IMR-90 (cell line): ENCODE results near the gene SYTL2. TPM values are rescaled to one million over a fixed set of nuclear protein-coding genes. Genes with fewer than 3 reads are reported as not detected.

Experiments used
- ATAC-seq: fragments of 200-7000 bp; cut with Tn5 transposase; 2 replicates; pipeline ENCODE4 v1.9.1; 2020; ENCODE audit warnings: low read depth, mild to moderate bottlenecking, moderate library complexity
- BruUV-seq: library from RNA; stranded (reverse); fragments of 400-500 nt; replicated peaks from 2 replicates; lab custom pipeline; 2021; lab: Mats Ljungman, UMichigan
- CTCF ChIA-PET: fragments of 300-600 bp; formaldehyde crosslinking; extraction: SDS; loops from one replicate; lab custom pipeline; 2021; ENCODE audit warnings: antibody characterized with exemption; lab: Yijun Ruan, JAX
- POLR2A ChIA-PET: fragments of 300-600 bp; sonication (Branson Sonifier 250); formaldehyde crosslinking; loops from one replicate; lab custom pipeline; 2022; ENCODE audit warnings: antibody characterized with exemption; ENCODE audit not compliant: unreplicated experiment; lab: Charles Lee
- DNase-seq: peaks from one replicate; pipeline ENCODE4 v3.0.0; 2013
- H2AFZ ChIP-seq: replicated peaks from 2 replicates; pipeline ENCODE3; 2013; ENCODE audit warnings: low read length, mild to moderate bottlenecking; ENCODE audit not compliant: poor library complexity
- H2AK5ac ChIP-seq: 2 replicates; pipeline ENCODE4 v1.6.1; 2013; ENCODE audit warnings: low read depth, low read length, inconsistent platforms
- H2AK9ac ChIP-seq: replicated peaks from 2 replicates; pipeline ENCODE3; 2013; ENCODE audit warnings: mild to moderate bottlenecking, low read depth, low read length, moderate library complexity; ENCODE audit not compliant: poor library complexity
- H2BK120ac ChIP-seq: 2 replicates; pipeline ENCODE4 v1.6.1; 2013; ENCODE audit warnings: low read depth, low read length, inconsistent platforms
- H2BK15ac ChIP-seq: 3 replicates; pipeline ENCODE4 v1.6.1; 2013; ENCODE audit warnings: low read depth, low read length, inconsistent platforms
- H2BK20ac ChIP-seq: 2 replicates; pipeline ENCODE4 v1.6.1; 2013; ENCODE audit warnings: low read depth, mild to moderate bottlenecking, inconsistent platforms, low read length, moderate library complexity
- H2BK5ac ChIP-seq: 2 replicates; pipeline ENCODE4 v1.6.1; 2013; ENCODE audit warnings: mild to moderate bottlenecking, low read depth, low read length, inconsistent platforms; ENCODE audit not compliant: poor library complexity, severe bottlenecking
- H3K14ac ChIP-seq: replicated peaks from 2 replicates; pipeline ENCODE4 v1.6.1; 2013; ENCODE audit warnings: low read depth, low read length, inconsistent platforms
- H3K18ac ChIP-seq: 2 replicates; pipeline ENCODE4 v1.6.1; 2013; ENCODE audit warnings: low read depth, low read length, control low read depth
- H3K23ac ChIP-seq: 2 replicates; pipeline ENCODE4 v1.6.1; 2013; ENCODE audit warnings: low read depth, low read length, inconsistent platforms
- H3K27ac ChIP-seq: 2 replicates; pipeline ENCODE4 v1.5.1; 2013; ENCODE audit warnings: mild to moderate bottlenecking, control low read depth, low read length; ENCODE audit not compliant: insufficient read depth
- H3K27me3 ChIP-seq: 2 replicates; pipeline ENCODE4 v1.6.1; 2013; ENCODE audit warnings: low read length; ENCODE audit not compliant: control insufficient read depth, insufficient read depth
- H3K36me3 ChIP-seq: 2 replicates; pipeline ENCODE4 v1.6.1; 2013; ENCODE audit warnings: low read length, mixed read lengths; ENCODE audit not compliant: control insufficient read depth, insufficient read depth
- H3K4ac ChIP-seq: 2 replicates; pipeline ENCODE4 v1.6.1; 2013; ENCODE audit warnings: low read depth, low read length, inconsistent platforms
- H3K4me1 ChIP-seq: 2 replicates; pipeline ENCODE4 v1.6.1; 2013; ENCODE audit warnings: low read length, mixed read lengths; ENCODE audit not compliant: control insufficient read depth, insufficient read depth
- H3K4me2 ChIP-seq: 2 replicates; pipeline ENCODE4 v1.6.1; 2013; ENCODE audit warnings: low read depth, mild to moderate bottlenecking, control low read depth, low read length, moderate library complexity
- H3K4me3 ChIP-seq: 2 replicates; pipeline ENCODE4 v1.5.1; 2013; ENCODE audit warnings: low read depth, mild to moderate bottlenecking, control low read depth, low read length, moderate library complexity; ENCODE audit not compliant: insufficient read depth
- H3K56ac ChIP-seq: 2 replicates; pipeline ENCODE4 v1.6.1; 2013; ENCODE audit warnings: low read length, inconsistent platforms; ENCODE audit not compliant: insufficient read depth; ENCODE audit errors: extremely low read depth
- H3K79me1 ChIP-seq, 2 experiments: 2 replicates each; pipeline ENCODE4 v1.6.1; 2013; ENCODE audit warnings: low read length in 2 of 2, inconsistent platforms in 1 of 2, low read depth in 1 of 2
- H3K9ac ChIP-seq: 2 replicates; pipeline ENCODE4 v1.6.1; 2013; ENCODE audit warnings: low read depth, low read length, control low read depth
- H3K9me1 ChIP-seq: 2 replicates; pipeline ENCODE4 v1.6.1; 2013; ENCODE audit warnings: low read length, inconsistent platforms; ENCODE audit not compliant: insufficient read depth
- H3K9me3 ChIP-seq: 2 replicates; pipeline ENCODE4 v1.6.1; 2013; ENCODE audit warnings: low read length; ENCODE audit not compliant: control insufficient read depth, insufficient read depth
- H4K20me1 ChIP-seq: 2 replicates; pipeline ENCODE4 v1.6.1; 2013; ENCODE audit warnings: low read length, inconsistent platforms; ENCODE audit not compliant: insufficient read depth
- H4K5ac ChIP-seq: 2 replicates; pipeline ENCODE4 v1.6.1; 2013; ENCODE audit warnings: mild to moderate bottlenecking, low read depth, low read length, control low read depth
- H4K8ac ChIP-seq, 2 experiments: 2 replicates each; pipeline ENCODE4 v1.6.1; 2013; ENCODE audit warnings: low read depth in 2 of 2, low read length in 2 of 2, control low read depth in 1 of 2, inconsistent platforms in 1 of 2
- H4K91ac ChIP-seq: 2 replicates; pipeline ENCODE4 v1.6.1; 2013; ENCODE audit warnings: low read depth, low read length, inconsistent platforms; ENCODE audit not compliant: insufficient read depth
- BHLHE40 ChIP-seq: fragments of 150-350 bp; IDR thresholded peaks from 2 replicates; pipeline ENCODE4 v1.6.1; 2016; ENCODE audit warnings: mild to moderate bottlenecking, low read depth, low read length
- CEBPB ChIP-seq: IDR thresholded peaks from 2 replicates; pipeline ENCODE4 v1.6.1; 2012; ENCODE audit warnings: low read depth, low read length, improper control_type of control experiment
- CHD1 ChIP-seq: IDR thresholded peaks from 2 replicates; pipeline ENCODE4 v1.6.1; 2012; ENCODE audit warnings: low read depth, low read length, improper control_type of control experiment
- CTCF ChIP-seq: conservative IDR thresholded peaks from 2 replicates; pipeline ENCODE4 v1.5.1; 2012; ENCODE audit warnings: mild to moderate bottlenecking, low read depth, low read length, improper control_type of control experiment
- ELK1 ChIP-seq: fragments of 150-350 bp; IDR thresholded peaks from 2 replicates; pipeline ENCODE4 v1.6.1; 2016; ENCODE audit warnings: low read depth, mild to moderate bottlenecking, low read length, moderate library complexity, borderline replicate concordance
- MAFK ChIP-seq: IDR thresholded peaks from 2 replicates; pipeline ENCODE4 v1.6.1; 2012; ENCODE audit warnings: low read depth, low read length, improper control_type of control experiment
- MAZ ChIP-seq: IDR thresholded peaks from 2 replicates; pipeline ENCODE4 v1.6.1; 2012; ENCODE audit warnings: low read depth, mild to moderate bottlenecking, low read length, improper control_type of control experiment, moderate library complexity, borderline replicate concordance
- MXI1 ChIP-seq: IDR thresholded peaks from 2 replicates; pipeline ENCODE4 v1.6.1; 2012; ENCODE audit warnings: low read depth, mild to moderate bottlenecking, low read length, moderate library complexity, borderline replicate concordance
- NFE2L2 ChIP-seq: fragments of 150-350 bp; IDR thresholded peaks from 2 replicates; pipeline ENCODE4 v1.6.1; 2016; ENCODE audit warnings: low read depth, mild to moderate bottlenecking, low read length
- POLR2A ChIP-seq: IDR thresholded peaks from 2 replicates; pipeline ENCODE4 v1.6.1; 2012; ENCODE audit warnings: mild to moderate bottlenecking, low read depth, low read length
- RAD21 ChIP-seq: IDR thresholded peaks from 2 replicates; pipeline ENCODE4 v1.6.1; 2012; ENCODE audit warnings: low read length, improper control_type of control experiment
- RCOR1 ChIP-seq: IDR thresholded peaks from 2 replicates; pipeline ENCODE4 v1.6.1; 2012; ENCODE audit warnings: mild to moderate bottlenecking, low read length, improper control_type of control experiment; ENCODE audit not compliant: insufficient replicate concordance
- RFX5 ChIP-seq: IDR thresholded peaks from 2 replicates; pipeline ENCODE4 v1.8.0; 2012; ENCODE audit warnings: low read depth, mild to moderate bottlenecking, low read length, moderate library complexity
- USF2 ChIP-seq: fragments of 150-350 bp; IDR thresholded peaks from 2 replicates; pipeline ENCODE4 v1.6.1; 2017; ENCODE audit warnings: mild to moderate bottlenecking, antibody characterized with exemption, low read length, low read depth
- WGBS, 2 experiments: methylation state at CpG; one replicate each; pipeline versions ENCODE4 v1.1.5 to v1.1.7; 2013; ENCODE audit warnings: missing lambda C conversion rate in 2 of 2; ENCODE audit not compliant: insufficient read length in 1 of 2; ENCODE audit errors: extremely low coverage in 2 of 2; 5-methylcytosine and 5-hydroxymethylcytosine counted together
- dilution Hi-C: fragments of 300-500 bp; cut with HindIII; formaldehyde crosslinking; loops from one replicate; pipeline ENCODE4 v1.14.3; 2018; ENCODE audit warnings: low sequenced_read_pairs; ENCODE audit not compliant: unreplicated experiment
- in situ Hi-C: fragments of 300-500 bp; cut with MboI; formaldehyde crosslinking; loops from 3 replicates; pipeline ENCODE4 v1.14.3; 2019; ENCODE audit warnings: low sequenced_read_pairs, inconsistent platforms, mixed read lengths
- intact Hi-C: fragments of 100-400 bp; cut with micrococcal nuclease; formaldehyde crosslinking; loops from 2 replicates; pipeline ENCODE4 v1.10.0; 2022
- polyA plus RNA-seq, 3 experiments: library from polyadenylated mRNA; depleted of rRNA; stranded (reverse); fragments of >200 nt; gene quantifications; 2 replicates each; pipeline ENCODE4 v1.2.3, GENCODE V29; 2012; ENCODE audit warnings: low replicate concordance in 1 of 3
- total RNA-seq: library from RNA; depleted of rRNA; stranded (reverse); fragments of >200 nt; gene quantifications from 2 replicates; pipeline ENCODE4 v1.2.3, GENCODE V29; 2012

Gene SYTL2
- total and polyA plus RNA-seq, 2 of the 4 experiments (the other 2 are of a cell fraction): 45.2 to 70.0 TPM

GRCh38 chr11:85784480-85785265, 26.3 kb downstream of the SYTL2 start:
- Histone ChIP-seq H3K23ac (no peak overlapping the region), H3K9ac (no peak overlapping the region), H3K4me1 (peaks cover 12% of the 10 kb centered on the region), H3K27ac (no peak overlapping the region), H2AK9ac (no peak overlapping the region), H3K36me3 (no peaks in the 10 kb centered on the region), H4K91ac (no peak overlapping the region), H3K4ac (no peak overlapping the region), H4K20me1 (no peaks in the 10 kb centered on the region), H2AK5ac (no peak overlapping the region), H2BK15ac (no peak overlapping the region), H3K79me1 (peaks cover 0 to 8% of the 10 kb centered on the region in 2 experiments; a peak in 2 of 4 replicates), H2BK120ac (no peak overlapping the region), H3K4me3 (no peak overlapping the region), H3K14ac (no peak overlapping the region), H2BK5ac (no peak overlapping the region), H3K18ac (no peak overlapping the region), H4K8ac (no peak overlapping the region), H3K56ac (no peak overlapping the region), H4K5ac (no peak overlapping the region), H3K9me1 (peaks cover 4% of the 10 kb centered on the region; the same call in 1 of the 2 replicates), H2BK20ac (no peak overlapping the region), H3K9me3 (peaks cover 2% of the 10 kb centered on the region; the same call in 1 of the 2 replicates), H3K27me3 (no peaks in the 10 kb centered on the region), H2AFZ (no peak overlapping the region), H3K4me2 (no peak overlapping the region)
- WGBS, 2 experiments: no CpG with 5 or more reads among the region's 6 CpGs
- intact Hi-C loops: no loop called here
- dilution Hi-C loops: no loop called here
- BruUV-seq: no TSS peak
- in situ Hi-C loops: no loop called here
- CTCF ChIA-PET: no interaction called here
- ATAC-seq: no peak
- DNase-seq: no peak
- TF ChIP-seq MXI1 (no peak), MAFK (no peak), POLR2A (no peak), BHLHE40 (no peak), CTCF (no peak), USF2 (no peak), MAZ (no peak), NFE2L2 (no peak), RAD21 (no peak), RFX5 (no peak), CEBPB (no peak), RCOR1 (no peak), CHD1 (no peak), ELK1 (no peak)
- POLR2A ChIA-PET: no interaction called here
